Mesenteric fat pad (tissue), 1 donor: ENCODE data around the gene ITPK1. TPM values are rescaled to one million over a fixed set of nuclear protein-coding genes. Genes with fewer than 3 reads are reported as not detected.

Experiments used
- DNase-seq: peaks from one replicate; pipeline ENCODE4 v3.0.0-alpha.2; 2020; ENCODE audit warnings: low spot score
- total RNA-seq: library from RNA; stranded (reverse); fragmentation: NEBNext Ultra II Directional; extraction: Animal tissue kit (Norgen Biotek cat#: 25700); gene quantifications from one replicate; pipeline ENCODE4 v1.2.1, GENCODE V29; 2021
- donor health status: DM: yes; HTN: yes; CAD: no.

ITPK1 gene
- total RNA-seq, 1 donor from 2014 or later = 267 TPM

- DNase-seq = no peak
Observed at GRCh38 chr14:92941531-92941930, 174.2 kb downstream of the ITPK1 start.

DNA sequence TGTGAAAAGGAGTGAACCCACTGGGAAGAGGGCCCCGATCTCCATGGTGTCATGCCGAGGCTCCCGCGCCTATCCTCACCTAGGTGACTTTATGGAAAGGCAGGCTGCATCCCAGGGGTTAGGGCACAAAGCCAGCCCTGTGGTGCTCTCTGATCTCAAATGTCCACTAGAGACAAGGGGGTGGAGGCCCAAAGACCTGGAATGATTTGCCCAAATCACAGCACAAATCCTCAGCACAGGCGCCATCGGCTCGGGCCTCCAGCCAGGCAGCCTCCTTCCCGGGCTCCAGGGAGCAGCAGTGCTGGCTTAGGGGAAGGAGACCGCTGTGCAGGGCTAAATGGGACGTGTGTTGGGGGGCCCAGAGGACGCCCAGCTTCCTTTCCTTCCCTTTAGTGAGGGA lies 175.2 kb downstream of the ITPK1 start:
- no peak for DNase-seq

DNA sequence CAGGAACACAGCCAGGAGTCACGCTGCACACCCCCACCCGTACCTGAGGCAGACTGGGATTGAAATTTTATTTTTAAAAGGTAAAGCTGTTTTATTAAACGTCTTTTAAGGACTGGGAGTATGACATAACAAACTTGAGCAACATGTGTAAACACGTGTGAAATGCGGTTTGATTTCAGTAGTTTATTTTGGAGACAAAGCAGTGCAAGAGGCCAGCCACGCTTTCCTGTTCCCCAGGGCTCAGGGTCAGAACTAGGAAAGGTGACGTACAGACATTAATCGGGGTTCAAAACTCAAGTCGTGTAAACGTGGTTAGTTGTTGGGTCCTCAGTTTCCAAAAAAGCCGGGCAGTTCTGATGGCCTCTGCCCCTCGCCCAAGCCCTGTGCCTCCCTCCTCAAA lies 176.0 kb downstream of the ITPK1 start:
- no peak for DNase-seq

DNA sequence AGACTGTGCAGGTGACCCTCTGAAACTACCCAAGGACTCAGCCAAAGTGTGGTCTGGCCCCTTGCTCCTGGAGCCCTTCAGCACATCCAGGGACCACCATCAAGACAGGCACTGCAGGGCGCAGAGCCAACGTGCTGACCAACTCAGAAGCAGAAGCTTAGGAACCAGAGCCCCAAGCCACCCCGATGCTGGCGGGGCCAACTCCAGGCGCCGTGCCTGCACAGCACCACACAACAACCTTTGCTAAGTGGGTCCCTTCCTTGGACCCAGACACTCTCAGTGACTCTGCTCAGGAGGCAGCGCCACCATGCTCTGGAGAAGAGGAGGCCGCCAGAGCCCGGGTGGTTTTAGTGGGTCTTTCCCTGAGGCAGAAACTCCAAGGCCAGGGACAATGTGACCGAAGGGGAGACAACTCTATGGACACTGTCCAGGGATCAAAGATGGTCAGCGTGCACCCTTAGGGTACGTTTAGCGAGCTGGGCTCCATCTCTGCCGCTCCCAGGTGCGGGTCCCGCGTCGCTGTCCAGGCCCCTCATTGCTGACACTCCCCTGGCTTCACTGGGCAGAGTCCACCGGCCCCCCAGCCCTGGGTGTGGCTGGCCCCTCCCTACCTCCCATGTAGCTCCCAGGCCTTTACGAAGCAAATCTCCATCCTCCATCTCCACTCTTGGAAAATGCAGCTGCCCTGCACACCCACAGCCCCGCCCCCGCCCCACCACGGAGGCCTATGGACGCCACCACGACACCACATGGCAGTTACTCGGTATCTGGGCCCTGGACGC lies 176.6 kb downstream of the ITPK1 start:
- no peak for DNase-seq

- DNase-seq = no peak
Observed at GRCh38 chr14:92938235-92938875, 177.4 kb downstream of the ITPK1 start.

GRCh38 chr14:92937051-92937937 lies 178.4 kb downstream of the ITPK1 start:
- DNase-seq = no peak

- no peak for DNase-seq
Observed at GRCh38 chr14:92936085-92936484, 179.6 kb downstream of the ITPK1 start.

DNA sequence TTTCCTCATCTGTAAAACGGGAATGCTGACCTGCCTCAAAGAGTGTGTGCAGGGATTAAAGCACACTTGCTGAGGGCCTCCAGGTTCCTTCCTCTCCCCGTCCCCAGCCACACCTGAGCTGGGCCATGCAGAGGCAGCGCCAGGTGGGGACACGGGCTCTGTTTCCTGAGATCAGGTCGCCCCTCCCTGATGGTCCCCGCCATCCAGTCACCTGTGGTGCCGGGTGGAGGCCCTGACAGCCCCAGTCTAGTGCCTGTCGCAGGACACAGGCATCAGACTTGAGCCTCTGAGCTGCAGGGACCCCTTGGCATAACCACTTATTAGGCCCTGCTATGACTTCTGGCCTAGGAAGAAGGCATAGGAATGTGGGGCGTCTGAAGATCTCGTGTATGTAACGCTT lies 180.3 kb downstream of the ITPK1 start:
- no peak for DNase-seq

- no peak for DNase-seq
Observed at GRCh38 chr14:92934196-92935085, 181.3 kb downstream of the ITPK1 start.

DNA sequence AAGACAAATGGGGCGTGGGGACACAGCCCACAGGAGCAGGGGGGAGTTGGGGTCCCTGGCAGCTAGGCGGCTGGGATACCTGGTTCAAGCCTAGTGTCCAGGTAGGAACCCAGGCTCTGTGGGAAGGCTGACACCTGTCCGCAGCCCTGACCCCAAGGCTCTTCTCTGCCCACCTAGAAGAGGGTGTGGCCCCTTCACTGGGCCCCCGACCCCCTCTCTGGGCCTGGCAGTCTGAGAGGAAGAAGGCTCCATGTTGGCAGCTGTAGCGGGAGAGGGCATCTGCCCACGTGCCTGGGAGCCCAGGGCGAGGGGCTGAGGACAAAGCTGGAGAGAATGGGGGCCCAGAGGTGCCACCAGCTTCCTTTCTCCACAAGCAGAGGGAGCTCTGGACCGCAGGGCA lies 182.2 kb downstream of the ITPK1 start:
- DNase-seq = no peak

- DNase-seq = no peak
Observed at GRCh38 chr14:92932448-92933395, 183.0 kb downstream of the ITPK1 start.

GRCh38 chr14:92931681-92932447 lies 183.9 kb downstream of the ITPK1 start:
- DNase-seq = no peak

GRCh38 chr14:92930737-92931602 lies 184.8 kb downstream of the ITPK1 start:
- no peak for DNase-seq

GRCh38 chr14:92929689-92930608 lies 185.8 kb downstream of the ITPK1 start:
- no peak for DNase-seq

DNA sequence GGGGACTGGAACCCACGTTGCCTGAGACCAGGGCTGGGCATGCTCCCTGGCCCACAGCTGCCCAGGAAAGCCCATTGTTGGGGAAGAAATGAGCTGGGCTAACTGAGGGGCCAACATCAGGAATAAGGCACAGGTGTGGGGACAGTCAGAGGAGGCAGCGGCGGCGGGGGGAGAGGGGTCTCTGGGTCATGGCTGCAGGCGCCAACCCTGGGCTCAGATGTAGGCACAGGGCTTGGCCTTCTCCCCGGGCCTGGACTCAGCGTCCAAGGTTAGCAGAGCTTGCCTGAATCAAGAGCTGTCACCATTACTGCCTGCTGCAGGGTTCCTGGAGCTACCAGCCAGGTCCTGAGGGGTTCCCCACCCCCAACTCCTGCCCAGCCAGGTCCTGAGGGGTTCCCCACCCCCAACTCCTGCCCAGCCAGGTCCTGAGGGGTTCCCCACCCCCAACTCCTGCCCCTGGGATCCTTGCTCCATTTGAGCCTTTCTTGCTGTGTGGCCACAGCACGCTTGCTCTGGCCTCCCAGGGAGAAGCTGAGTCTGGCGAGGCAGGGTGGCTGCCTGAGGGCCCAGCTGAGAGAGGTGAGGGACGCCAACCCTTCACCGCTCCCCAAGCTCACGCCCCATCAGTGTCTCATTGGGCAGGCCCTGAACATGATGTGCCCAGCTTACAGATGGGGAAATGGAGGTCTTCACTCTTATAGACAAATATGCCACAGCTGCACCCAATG lies 186.6 kb downstream of the ITPK1 start:
- no peak for DNase-seq

- no peak for DNase-seq
Observed at GRCh38 chr14:92928258-92928629, 187.5 kb downstream of the ITPK1 start.
